H1 (cell line): ENCODE data around the gene PDRG1. TPM values are rescaled to one million over a fixed set of nuclear protein-coding genes. Genes with fewer than 3 reads are reported as not detected.
"Not testable (repeated sequence)": the region's sequence is repeated elsewhere in the genome, so short reads cannot be mapped to it uniquely, and the experiment has no call there.

Experiments
- CTCF ChIA-PET: fragments of 300-600 bp; sonication (Branson Sonifier 250); formaldehyde crosslinking; loops from one replicate; lab custom pipeline; 2021; ENCODE audit not compliant: partially characterized antibody; lab: Charles Lee
- POLR2A ChIA-PET: fragments of 300-600 bp; sonication (Branson Sonifier 250); formaldehyde crosslinking; loops from one replicate; lab custom pipeline; 2021; ENCODE audit warnings: inconsistent platforms; ENCODE audit not compliant: partially characterized antibody; lab: Charles Lee
- DNase-seq, 2 experiments: peaks; one replicate each; pipeline versions ENCODE4 v3.0.0 to v3.0.0-alpha.2; 2010 to 2022; ENCODE audit warnings: low spot score in 2 of 2, low read depth in 1 of 2, mixed read lengths in 1 of 2
- FAIRE-seq: peaks from 2 replicates; lab custom pipeline; 2011; peaks lifted over from hg19 to GRCh38; lab: Jason Lieb, UNC
- H2AFZ ChIP-seq: 2 replicates; pipeline ENCODE4 v1.8.1; 2012; ENCODE audit warnings: low read length, inconsistent platforms
- H2AK5ac ChIP-seq: 2 replicates; pipeline ENCODE4 v1.6.1; 2013; ENCODE audit warnings: low read depth, low read length
- H2BK120ac ChIP-seq: replicated peaks from 2 replicates; pipeline ENCODE3; 2013; ENCODE audit warnings: low read depth, low read length, inconsistent platforms
- H2BK12ac ChIP-seq: 2 replicates; pipeline ENCODE4 v1.6.1; 2013; ENCODE audit warnings: low read depth, low read length
- H2BK15ac ChIP-seq: 2 replicates; pipeline ENCODE4 v1.6.1; 2013; ENCODE audit warnings: low read length
- H2BK20ac ChIP-seq: 2 replicates; pipeline ENCODE4 v1.6.1; 2013; ENCODE audit warnings: low read length
- H2BK5ac ChIP-seq: 2 replicates; pipeline ENCODE4 v1.6.1; 2013; ENCODE audit warnings: low read depth, low read length
- H3K14ac ChIP-seq: 2 replicates; pipeline ENCODE4 v1.6.1; 2013; ENCODE audit warnings: inconsistent platforms; ENCODE audit not compliant: insufficient read length
- H3K18ac ChIP-seq: 2 replicates; pipeline ENCODE4 v1.6.1; 2013; ENCODE audit warnings: low read length; ENCODE audit errors: extremely low read depth
- H3K23ac ChIP-seq: 2 replicates; pipeline ENCODE4 v1.6.1; 2013; ENCODE audit warnings: inconsistent platforms; ENCODE audit not compliant: insufficient read length
- H3K23me2 ChIP-seq: 2 replicates; pipeline ENCODE4 v1.6.1; 2013; ENCODE audit warnings: low read depth, low read length
- H3K27ac ChIP-seq: 2 replicates; pipeline ENCODE4 v1.6.1; 2011; ENCODE audit warnings: low read depth, low read length, inconsistent platforms
- H3K27me3 ChIP-seq, 4 experiments: replicated peaks in 1 of 4; 1 replicate in 1 of 4; 2 replicates in 3 of 4; pipeline versions ENCODE4 v1.6.1 to v1.8.1; 2011 to 2013; ENCODE audit warnings: low read length in 3 of 4, mild to moderate bottlenecking in 3 of 4, inconsistent platforms in 2 of 4, mixed read lengths in 2 of 4, moderate library complexity in 1 of 4; ENCODE audit not compliant: control insufficient read depth in 3 of 4, insufficient read depth in 3 of 4; ENCODE audit errors: extremely low read depth in 1 of 4
- H3K36me3 ChIP-seq, 4 experiments: 2 replicates each; pipeline versions ENCODE4 v1.6.1 to v1.8.1; 2011 to 2013; ENCODE audit warnings: mild to moderate bottlenecking in 4 of 4, low read length in 3 of 4, moderate library complexity in 2 of 4, control low read depth in 1 of 4, inconsistent platforms in 1 of 4; ENCODE audit not compliant: insufficient read depth in 4 of 4, control insufficient read depth in 2 of 4
- H3K4ac ChIP-seq: replicated peaks from 2 replicates; pipeline ENCODE3; 2013; ENCODE audit warnings: low read length, low read depth, mixed read lengths, inconsistent platforms; ENCODE audit not compliant: insufficient read length
- H3K4me1 ChIP-seq, 4 experiments: replicated peaks in 1 of 4; 1 replicate in 1 of 4; 2 replicates in 3 of 4; pipeline versions ENCODE4 v1.6.1 to v1.8.1; 2011 to 2013; ENCODE audit warnings: low read length in 3 of 4, inconsistent platforms in 2 of 4, mixed read lengths in 1 of 4; ENCODE audit not compliant: insufficient read depth in 4 of 4, control insufficient read depth in 3 of 4
- H3K4me2 ChIP-seq, 2 experiments: 2 replicates each; pipeline versions ENCODE4 v1.6.1 to v1.8.1; 2011 to 2013; ENCODE audit warnings: low read depth in 2 of 2, low read length in 2 of 2, control low read depth in 1 of 2, inconsistent platforms in 1 of 2, mild to moderate bottlenecking in 1 of 2; ENCODE audit not compliant: insufficient read depth in 1 of 2
- H3K4me3 ChIP-seq, 4 experiments: fragments of 200-600, 300-600 bp in 1 of 4; sonication (generic), shearing (Covaris generic), sonication (Bioruptor Twin) in 1 of 4; 2 replicates each; pipeline versions ENCODE4 v1.5.1 to v1.8.1; 2011 to 2016; ENCODE audit warnings: low read length in 4 of 4, low read depth in 3 of 4, control low read depth in 2 of 4, inconsistent platforms in 2 of 4, mild to moderate bottlenecking in 2 of 4, mixed read lengths in 1 of 4, moderate library complexity in 1 of 4; ENCODE audit not compliant: insufficient read depth in 2 of 4; ENCODE audit errors: extremely low read depth in 1 of 4
- H3K56ac ChIP-seq: replicated peaks from 2 replicates; pipeline ENCODE3; 2013; ENCODE audit warnings: low read depth, mild to moderate bottlenecking, mixed read lengths, low read length, inconsistent platforms; ENCODE audit not compliant: insufficient read length
- H3K79me1 ChIP-seq: 2 replicates; pipeline ENCODE4 v1.6.1; 2013; ENCODE audit warnings: low read depth, low read length, control low read depth
- H3K79me2 ChIP-seq, 2 experiments: 2 replicates each; pipeline versions ENCODE4 v1.6.1 to v1.8.1; 2012 to 2013; ENCODE audit warnings: low read length in 2 of 2, mild to moderate bottlenecking in 2 of 2, inconsistent platforms in 1 of 2; ENCODE audit not compliant: insufficient read depth in 2 of 2, control insufficient read depth in 1 of 2
- H3K9ac ChIP-seq, 4 experiments: replicated peaks in 1 of 4; 1 replicate in 1 of 4; 2 replicates in 3 of 4; pipeline versions ENCODE4 v1.6.1 to v1.8.1; 2011 to 2013; ENCODE audit warnings: low read depth in 3 of 4, low read length in 3 of 4, control low read depth in 2 of 4, mild to moderate bottlenecking in 2 of 4, moderate library complexity in 2 of 4, inconsistent platforms in 1 of 4; ENCODE audit errors: extremely low read depth in 1 of 4
- H3K9me3 ChIP-seq, 2 experiments: 2 replicates each; pipeline versions ENCODE4 v1.6.1 to v1.8.1; 2012 to 2013; ENCODE audit warnings: mild to moderate bottlenecking in 2 of 2, moderate library complexity in 2 of 2, control low read depth in 1 of 2, inconsistent platforms in 1 of 2, low read depth in 1 of 2, low read length in 1 of 2, mixed read lengths in 1 of 2; ENCODE audit not compliant: insufficient read depth in 2 of 2
- H4K20me1 ChIP-seq, 2 experiments: replicated peaks in 1 of 2; 2 replicates each; pipeline versions ENCODE3 to v1.8.1; 2011 to 2013; ENCODE audit warnings: inconsistent platforms in 2 of 2, low read length in 2 of 2, mild to moderate bottlenecking in 1 of 2; ENCODE audit not compliant: insufficient read depth in 2 of 2, control insufficient read depth in 1 of 2
- H4K5ac ChIP-seq: 2 replicates; pipeline ENCODE4 v1.6.1; 2013; ENCODE audit warnings: low read length, low read depth, mixed read lengths, inconsistent platforms; ENCODE audit not compliant: insufficient read length
- H4K8ac ChIP-seq: 2 replicates; pipeline ENCODE4 v1.8.0; 2013; ENCODE audit warnings: mild to moderate bottlenecking, moderate library complexity, low read length, inconsistent platforms; ENCODE audit not compliant: insufficient read depth; ENCODE audit errors: extremely low read depth
- H4K91ac ChIP-seq: replicated peaks from 2 replicates; pipeline ENCODE3; 2013; ENCODE audit warnings: low read length, mixed read lengths, inconsistent platforms; ENCODE audit not compliant: insufficient read length
- WGBS, 2 experiments: shearing (Covaris generic) in 1 of 2; methylation state at CpG; one replicate each; pipeline versions ENCODE4 v1.1.6 to v1.1.7; 2013 to 2015; ENCODE audit warnings: low lambda C conversion rate in 2 of 2, mixed read lengths in 2 of 2, inconsistent platforms in 1 of 2, low coverage in 1 of 2, missing lambda C conversion rate in 1 of 2; ENCODE audit not compliant: insufficient replicate concordance in 2 of 2, insufficient coverage in 1 of 2, insufficient read length in 1 of 2; ENCODE audit errors: extremely low coverage in 1 of 2, missing lambda C conversion rate in 1 of 2; 5-methylcytosine and 5-hydroxymethylcytosine counted together
- polyA plus RNA-seq, 7 experiments: library from polyadenylated mRNA; depleted of rRNA in 3 of 7; stranded (reverse) in 5 of 7; unstranded in 2 of 7; fragments of >200 nt in 5 of 7; fragments of 200-250 nt in 2 of 7; gene quantifications; 1 replicate in 5 of 7; 2 replicates in 1 of 7; 4 replicates in 1 of 7; pipeline versions ENCODE4 v1.2.1 to v1.2.3, GENCODE V29; 2011 to 2013; ENCODE audit warnings: missing spikeins in 2 of 7, mixed read lengths in 2 of 7
- total RNA-seq: library from RNA; stranded (reverse); fragmentation: NEBNext Ultra II Directional; extraction: Animal tissue kit (Norgen Biotek cat#: 25700); gene quantifications from 2 replicates; pipeline ENCODE4 v1.2.1, GENCODE V29; 2021

PDRG1 gene
- total and polyA plus RNA-seq, 2 of the 8 experiments (the other 6 are each of a cell fraction or from before 2014, with no cell fraction given): 14.2 to 20.8 TPM

GRCh38 chr20:31921480-31921879 is 30.4 kb downstream of the PDRG1 start:
- H3K4me2 ChIP-seq, H3K4me3 ChIP-seq, CTCF ChIA-PET, H3K14ac ChIP-seq, H4K20me1 ChIP-seq, H2BK5ac ChIP-seq, H3K79me2 ChIP-seq, H3K9me3 ChIP-seq, H3K79me1 ChIP-seq, H3K27me3 ChIP-seq, H2BK120ac ChIP-seq, H3K36me3 ChIP-seq, H4K5ac ChIP-seq, H2BK12ac ChIP-seq, H3K18ac ChIP-seq, H2BK20ac ChIP-seq, H3K9ac ChIP-seq, H4K91ac ChIP-seq, H2AK5ac ChIP-seq, H3K23ac ChIP-seq, H3K56ac ChIP-seq, H3K27ac ChIP-seq, POLR2A ChIA-PET, H2BK15ac ChIP-seq, H2AFZ ChIP-seq, H4K8ac ChIP-seq, H3K23me2 ChIP-seq, FAIRE-seq, H3K4ac ChIP-seq, DNase-seq: not testable (repeated sequence)
- peaks cover 0 to 22% (median 16%) of the 10 kb centered on the region in 4 experiments; a peak in 6 of 7 replicates for H3K4me1 ChIP-seq
- 90% methylated on average over 5 of the region's 5 CpGs; no CpG with 5 or more reads in 1 of the 2 experiments for WGBS, 2 experiments
